MM.1S (cell line): ENCODE measurements around the gene UNC119.

Experiments used
- CTCF ChIP-seq: fragments of 300-600 bp; sonication (generic); IDR thresholded peaks from 2 replicates; pipeline ENCODE4 v1.5.1; 2016; ENCODE audit warnings: antibody characterized with exemption, low read length, mixed read lengths
- EZH2 ChIP-seq: fragments of 300-600 bp; sonication (generic); optimal IDR thresholded peaks from 2 replicates; pipeline ENCODE3; 2017; ENCODE audit warnings: low read depth, mild to moderate bottlenecking, antibody characterized with exemption, low read length, mixed read lengths
- EZH2phosphoT487 ChIP-seq: fragments of 300-600 bp; sonication (generic); IDR thresholded peaks from 2 replicates; pipeline ENCODE4 v1.6.1; 2018; ENCODE audit warnings: antibody characterized with exemption, low read length

GRCh38 chr17:28521311-28522085 is 30.9 kb downstream of the UNC119 start:
- TF ChIP-seq CTCF, result no peak
- TF ChIP-seq EZH2, result no peak
- no peak for TF ChIP-seq EZH2phosphoT487
